GM18909 (cell line): ENCODE measurements around the gene PLXDC1.
A peak's percentile ranks its signal among the peaks of the same experiment; 100 is the strongest.
"Not testable (repeated sequence)": the region's sequence is repeated elsewhere in the genome, so short reads cannot be mapped to it uniquely, and the experiment has no call there.

Experiments used
- ATAC-seq: cut with Tn5 transposase; IDR thresholded peaks from one replicate; pipeline ENCODE4 v1.9.1; 2021; ENCODE audit warnings: mild to moderate bottlenecking; ENCODE audit not compliant: unreplicated experiment, poor library complexity

Gene PLXDC1

GRCh38 chr17:39131616-39132015 lies 19.8 kb downstream of the PLXDC1 start:
- no peak for ATAC-seq

- no peak for ATAC-seq
These were observed 21.2 kb downstream of the PLXDC1 start for GRCh38 chr17:39130205-39130604.

DNA sequence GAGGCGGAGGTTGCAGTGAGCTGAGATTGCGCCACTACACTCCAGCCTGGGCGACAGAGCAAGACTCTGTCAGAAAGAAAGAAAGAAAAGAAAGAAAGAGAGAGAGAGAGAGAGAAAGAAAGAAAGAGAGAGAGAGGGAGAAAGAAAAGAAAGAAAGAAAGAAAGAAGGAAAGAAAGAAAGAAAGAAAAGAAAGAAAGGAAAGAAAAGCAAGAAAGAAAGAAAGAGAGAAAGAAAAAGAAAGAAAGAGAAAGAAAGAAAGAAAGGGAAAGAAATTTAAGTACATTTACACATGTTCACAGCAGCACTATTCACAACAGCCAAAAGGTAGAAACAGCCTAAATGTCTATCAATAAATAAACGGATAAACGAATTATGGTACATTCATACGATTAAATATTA lies 21.9 kb downstream of the PLXDC1 start:
- not testable (repeated sequence) for ATAC-seq

GRCh38 chr17:39126436-39126835 lies 25.0 kb downstream of the PLXDC1 start:
- no peak for ATAC-seq

- ATAC-seq = no peak
These were observed 26.1 kb downstream of the PLXDC1 start for GRCh38 chr17:39125143-39125875.

DNA sequence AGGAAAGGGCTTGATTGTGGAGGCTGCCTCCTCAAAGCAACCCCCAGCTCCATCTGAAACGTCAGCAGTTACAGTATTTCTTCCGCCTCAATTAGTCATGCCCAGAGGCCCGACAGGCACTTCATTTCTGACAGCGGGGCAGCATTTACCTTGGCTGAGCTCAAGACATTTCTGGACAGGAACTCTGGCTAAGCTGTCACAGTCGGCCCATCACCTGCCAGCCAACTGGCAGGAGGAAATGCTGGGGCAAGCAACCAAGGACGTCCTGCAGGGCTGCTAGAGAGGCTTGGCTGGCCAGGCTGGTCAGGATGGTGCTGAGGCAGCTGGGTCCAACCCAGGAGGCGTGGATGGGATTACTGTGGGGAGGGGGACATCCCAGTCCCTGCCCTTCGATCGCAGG lies 27.8 kb downstream of the PLXDC1 start:
- ATAC-seq = no peak

DNA sequence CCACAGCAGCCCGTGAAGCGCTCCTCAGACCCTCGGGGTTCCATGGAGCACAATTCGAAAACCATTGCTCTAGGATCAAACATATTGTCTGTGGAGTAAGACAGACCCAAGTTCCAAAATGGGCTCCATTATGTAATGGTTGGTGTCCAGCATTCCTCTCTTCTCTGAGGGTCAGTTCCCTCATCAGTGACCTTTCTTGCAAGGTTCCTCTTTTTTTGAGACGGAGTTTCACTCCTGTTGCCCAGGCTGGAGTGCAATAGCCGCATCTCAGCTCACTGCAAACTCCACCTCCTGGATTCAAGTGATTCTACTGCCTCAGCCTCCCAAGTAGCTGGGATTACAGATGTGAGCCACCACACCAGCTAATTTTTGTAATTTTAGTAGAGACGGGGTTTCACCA lies 28.4 kb downstream of the PLXDC1 start:
- no peak for ATAC-seq

DNA sequence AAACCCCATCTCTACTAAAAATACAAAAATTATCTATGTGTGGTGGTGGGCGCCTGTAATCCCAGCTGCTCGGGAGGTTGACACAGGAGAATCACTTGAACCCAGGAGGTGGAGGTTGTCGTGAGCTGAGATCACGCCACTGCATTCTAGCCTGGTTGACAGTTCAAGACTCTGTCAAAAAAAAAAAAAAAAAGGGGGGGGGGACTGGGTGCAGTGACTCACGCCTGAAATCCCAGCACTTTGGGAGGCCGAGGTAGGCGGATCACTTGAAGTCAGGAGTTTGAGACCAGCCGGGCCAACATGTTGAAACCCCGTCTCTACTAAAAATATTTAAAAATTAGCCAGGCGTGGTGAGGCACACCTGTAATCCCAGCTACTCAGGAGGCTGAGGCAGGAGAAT lies 29.5 kb downstream of the PLXDC1 start:
- not testable (repeated sequence) for ATAC-seq

GRCh38 chr17:39118674-39119419 lies 32.6 kb downstream of the PLXDC1 start:
- peak; percentile 60 for ATAC-seq

GRCh38 chr17:39116224-39116623 lies 35.2 kb downstream of the PLXDC1 start:
- no peak for ATAC-seq

- ATAC-seq = no peak
These were observed 36.3 kb downstream of the PLXDC1 start for GRCh38 chr17:39115135-39115534.

DNA sequence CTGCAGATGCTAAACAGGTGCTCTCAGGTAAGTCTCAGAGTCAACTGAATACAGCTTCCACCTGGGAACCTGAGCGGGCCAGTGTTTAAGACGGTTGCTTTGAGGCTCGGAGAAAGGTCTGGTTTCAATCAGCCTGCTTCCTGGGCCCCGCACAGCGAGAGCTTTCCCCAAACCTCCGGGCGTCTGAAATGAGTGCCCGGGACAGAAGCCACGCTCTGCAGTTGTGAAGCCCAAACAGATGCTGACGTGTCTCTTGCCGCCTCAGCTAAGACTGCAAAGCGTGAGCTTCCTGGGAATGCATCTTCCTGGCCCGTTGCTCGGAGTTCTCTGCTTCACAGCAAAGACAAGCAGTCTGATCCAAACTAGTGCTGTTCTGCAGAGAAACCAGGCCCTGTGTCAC lies 36.7 kb downstream of the PLXDC1 start:
- ATAC-seq = no peak

GRCh38 chr17:39113871-39114270 lies 37.6 kb downstream of the PLXDC1 start:
- no peak for ATAC-seq

DNA sequence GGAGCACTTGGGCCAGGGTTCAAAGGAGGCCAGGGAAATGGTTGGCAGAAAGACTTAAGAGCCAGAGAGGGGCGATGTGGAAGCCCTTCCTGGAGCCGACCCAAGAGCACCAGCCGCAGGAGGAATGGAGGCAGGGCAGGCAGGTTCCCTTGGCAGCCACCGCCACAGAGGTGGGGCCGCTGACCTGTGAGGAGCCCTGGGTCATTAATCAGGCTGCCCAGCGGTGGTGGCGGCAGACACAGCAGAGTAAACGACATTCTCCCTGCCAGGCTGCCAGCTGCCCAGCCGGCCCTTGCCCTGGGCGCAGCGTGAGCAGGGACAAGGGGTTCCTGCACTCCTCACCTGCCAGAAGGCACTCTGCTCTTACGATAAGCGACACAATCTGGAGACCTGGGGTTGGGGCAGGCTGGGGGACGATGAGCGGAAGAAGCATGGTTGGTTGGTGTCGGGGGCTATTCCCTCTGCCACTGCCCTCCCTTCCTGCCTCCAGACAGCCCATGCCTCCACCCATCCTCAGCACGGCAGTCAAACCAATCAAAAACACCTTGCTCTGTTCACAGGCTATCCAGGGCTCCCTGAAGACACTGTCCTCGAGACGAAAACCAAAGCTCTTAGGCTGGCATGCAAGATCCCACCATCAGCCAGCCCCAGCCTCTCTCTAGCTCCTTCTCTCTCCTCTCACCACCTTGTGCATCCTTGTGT lies 40.9 kb downstream of the PLXDC1 start:
- ATAC-seq = no peak

DNA sequence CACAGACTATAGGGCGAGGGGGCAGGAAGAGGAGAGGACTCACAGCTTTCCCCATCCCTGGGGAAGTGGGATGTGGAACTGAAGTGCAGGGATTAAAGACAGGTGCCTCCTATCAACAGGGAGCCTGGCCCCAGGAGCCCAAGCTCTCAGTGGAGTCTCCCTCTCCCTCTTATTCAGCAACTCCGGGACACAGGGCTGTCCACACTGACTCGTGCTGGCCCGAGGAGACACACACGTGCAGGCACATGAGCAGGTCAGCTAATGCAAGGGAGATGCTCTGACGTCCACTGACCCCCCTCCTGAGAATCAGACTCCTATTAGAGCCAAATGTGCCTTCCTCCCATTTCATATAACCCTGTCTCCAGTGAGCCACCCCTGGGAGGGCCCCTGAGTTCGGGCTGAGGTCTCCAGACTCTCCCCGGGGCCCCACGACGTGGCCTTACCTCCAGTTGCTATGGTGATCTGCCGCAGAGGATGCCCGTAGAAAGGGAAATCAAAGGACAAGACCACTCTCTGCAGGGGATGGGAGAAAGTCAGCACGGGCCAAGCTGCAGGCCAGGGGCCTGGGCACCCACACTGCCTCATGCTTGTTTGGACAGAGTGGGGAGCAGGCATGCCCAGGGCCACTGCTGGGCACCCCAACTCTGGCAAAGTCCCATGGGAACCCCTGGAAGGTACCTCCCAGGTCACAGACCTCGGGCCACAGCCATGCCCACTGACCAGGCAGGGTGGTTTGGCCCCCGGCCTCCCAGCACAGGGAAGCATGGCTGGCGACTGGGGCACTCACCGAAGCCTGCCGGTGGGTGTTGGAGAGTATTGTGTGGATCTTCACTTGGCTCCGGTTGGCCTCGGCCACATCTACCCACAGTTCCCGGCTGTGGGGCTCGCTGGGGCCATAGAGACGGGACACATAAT lies 42.7 kb downstream of the PLXDC1 start:
- no peak for ATAC-seq

DNA sequence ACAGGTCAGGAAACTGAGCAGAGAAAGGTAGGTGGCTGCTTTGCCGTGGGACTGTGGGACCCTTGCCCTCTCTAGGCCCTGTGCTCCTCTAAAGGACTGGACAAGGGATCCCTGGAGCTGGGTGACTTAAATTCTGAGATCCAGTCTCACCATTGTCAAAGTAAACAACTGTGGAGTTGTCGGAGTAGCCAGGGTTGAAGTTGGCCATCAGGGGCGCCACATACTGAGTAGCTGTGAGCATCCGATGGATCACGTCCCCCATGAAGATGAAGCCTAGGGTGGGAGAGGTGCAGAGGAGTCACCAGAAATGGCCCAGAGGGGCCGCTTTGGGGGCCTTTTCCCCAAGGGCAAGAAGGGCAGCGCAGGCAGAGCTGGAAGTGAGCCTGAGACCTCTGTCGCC lies 43.5 kb downstream of the PLXDC1 start:
- ATAC-seq = no peak

DNA sequence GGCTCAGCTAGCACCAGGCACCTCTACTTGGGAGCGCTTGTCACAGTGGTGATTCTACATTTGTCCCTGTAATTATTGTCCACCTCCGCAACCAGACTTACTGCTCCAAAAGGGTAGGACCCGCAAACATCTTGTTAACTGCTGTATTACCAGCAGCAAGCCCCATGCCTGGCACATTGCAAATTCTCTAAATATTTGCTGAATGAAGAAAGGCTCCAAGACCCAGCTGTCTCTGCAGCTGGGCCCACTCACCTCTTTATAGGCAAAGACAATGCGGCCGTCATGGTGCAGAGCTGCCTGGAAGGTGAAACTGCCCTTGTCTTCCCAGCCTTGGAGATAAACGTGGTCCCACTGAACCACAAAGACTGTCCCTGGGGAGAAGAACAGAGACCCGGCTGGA lies 44.3 kb downstream of the PLXDC1 start:
- no peak for ATAC-seq

DNA sequence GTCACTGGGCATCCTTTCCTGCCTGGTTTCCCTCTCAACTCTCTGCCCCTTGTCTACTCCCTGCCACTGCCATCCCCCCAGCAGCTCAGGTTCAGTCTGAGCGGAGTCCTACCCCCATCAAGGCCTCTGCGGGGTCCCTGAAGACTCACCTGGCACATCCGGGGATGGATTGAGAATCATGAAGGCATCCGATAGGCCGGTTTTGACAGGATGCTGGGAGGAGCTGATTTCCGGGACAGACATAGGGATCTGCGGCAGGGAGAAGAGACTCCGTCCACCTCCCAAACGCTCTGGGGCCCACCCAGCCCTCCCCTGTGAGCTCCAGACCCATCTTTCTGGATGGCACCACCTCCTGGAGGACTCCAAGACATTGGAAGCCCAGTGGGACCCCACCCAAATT lies 45.7 kb downstream of the PLXDC1 start:
- ATAC-seq = no peak

DNA sequence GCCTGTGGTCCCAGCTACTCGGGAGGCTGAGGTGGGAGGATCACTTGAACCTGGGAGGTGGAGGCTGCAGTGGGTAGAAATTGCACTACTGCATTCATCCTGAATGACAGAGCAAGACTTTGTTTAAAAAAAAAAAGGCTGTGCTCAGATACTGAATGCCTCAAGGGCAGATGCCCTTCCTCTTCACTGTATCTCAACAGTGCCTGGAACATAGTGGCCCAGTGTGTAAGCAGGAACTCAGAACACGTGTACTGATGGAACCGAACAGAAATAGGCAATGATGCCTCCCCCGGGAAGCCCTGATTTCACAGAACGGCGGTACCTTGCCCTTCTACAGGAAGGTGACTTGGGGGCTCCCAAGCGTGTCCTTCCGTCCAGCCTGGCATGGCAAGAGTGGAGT lies 46.8 kb downstream of the PLXDC1 start:
- no peak for ATAC-seq

GRCh38 chr17:39104046-39104445 lies 47.4 kb downstream of the PLXDC1 start:
- ATAC-seq = no peak
